Vagina (tissue), 2 donors: ENCODE results near the gene HSPB6.

Experiments used
- POLR2A ChIP-seq, 2 donors: fragments of 450-650 bp; IDR thresholded peaks; one replicate each; pipeline ENCODE4 v1.6.1; 2017; ENCODE audit warnings: antibody characterized with exemption in 2 of 2, mild to moderate bottlenecking in 2 of 2, moderate library complexity in 2 of 2
- POLR2AphosphoS5 ChIP-seq, 2 donors: sonication (generic); formaldehyde crosslinking; IDR thresholded peaks; one replicate each; pipeline ENCODE4 v1.9.0; 2017; ENCODE audit warnings: antibody characterized with exemption in 2 of 2, mild to moderate bottlenecking in 2 of 2, low read depth in 1 of 2; ENCODE audit not compliant: insufficient read depth in 1 of 2
- TF ChIP-seq, protein P1 (sequence below), 3 experiments: fragments of 450-650 bp in 2 of 3; fragments of 200-600 bp in 1 of 3; sonication (generic) in 1 of 3; IDR thresholded peaks; one replicate each; pipeline ENCODE4 v1.5.1; 2017 to 2019; ENCODE audit warnings: antibody characterized with exemption in 3 of 3, mild to moderate bottlenecking in 2 of 3, moderate library complexity in 2 of 3

DNA sequence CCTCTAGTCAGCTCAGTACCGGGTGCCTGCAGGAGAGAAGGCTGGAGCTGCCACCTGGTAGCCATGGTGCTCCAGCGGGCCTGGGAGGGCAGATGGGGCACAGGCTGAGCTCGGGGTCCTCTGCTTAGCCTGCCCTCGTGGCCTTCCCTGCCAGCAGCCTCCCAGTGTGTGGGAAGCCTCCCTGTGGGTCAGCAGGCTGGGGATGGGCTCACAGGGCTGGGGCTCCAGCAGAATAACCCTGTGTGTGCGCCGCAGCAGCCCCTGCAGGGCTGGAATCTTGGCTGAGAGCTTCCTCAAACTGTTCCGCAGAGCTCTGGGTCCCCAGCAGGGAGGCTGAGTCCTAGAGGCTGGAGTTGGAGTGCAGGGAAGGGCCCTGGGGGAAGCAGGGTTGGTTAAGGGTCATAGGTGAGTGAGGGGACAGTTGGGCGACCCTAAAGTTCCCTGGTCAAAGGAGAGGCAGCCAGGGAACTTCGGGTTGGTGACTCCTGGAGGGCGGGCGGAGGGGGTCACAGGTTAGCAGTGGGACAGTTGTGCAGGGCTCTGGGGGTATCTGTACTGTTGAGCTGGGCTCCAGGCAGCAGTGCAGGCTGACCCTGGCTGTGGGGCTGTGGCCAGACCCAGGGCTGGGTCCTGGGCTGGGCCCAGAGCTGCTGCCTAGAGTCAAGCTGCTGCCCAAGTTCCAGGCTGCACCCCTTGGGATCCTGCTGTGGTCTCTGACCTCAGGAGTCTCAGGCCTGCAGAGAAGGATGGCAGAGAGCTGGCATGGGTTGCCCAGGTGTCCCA is 32.6 kb upstream of the HSPB6 start:
- TF ChIP-seq, protein P1, sequence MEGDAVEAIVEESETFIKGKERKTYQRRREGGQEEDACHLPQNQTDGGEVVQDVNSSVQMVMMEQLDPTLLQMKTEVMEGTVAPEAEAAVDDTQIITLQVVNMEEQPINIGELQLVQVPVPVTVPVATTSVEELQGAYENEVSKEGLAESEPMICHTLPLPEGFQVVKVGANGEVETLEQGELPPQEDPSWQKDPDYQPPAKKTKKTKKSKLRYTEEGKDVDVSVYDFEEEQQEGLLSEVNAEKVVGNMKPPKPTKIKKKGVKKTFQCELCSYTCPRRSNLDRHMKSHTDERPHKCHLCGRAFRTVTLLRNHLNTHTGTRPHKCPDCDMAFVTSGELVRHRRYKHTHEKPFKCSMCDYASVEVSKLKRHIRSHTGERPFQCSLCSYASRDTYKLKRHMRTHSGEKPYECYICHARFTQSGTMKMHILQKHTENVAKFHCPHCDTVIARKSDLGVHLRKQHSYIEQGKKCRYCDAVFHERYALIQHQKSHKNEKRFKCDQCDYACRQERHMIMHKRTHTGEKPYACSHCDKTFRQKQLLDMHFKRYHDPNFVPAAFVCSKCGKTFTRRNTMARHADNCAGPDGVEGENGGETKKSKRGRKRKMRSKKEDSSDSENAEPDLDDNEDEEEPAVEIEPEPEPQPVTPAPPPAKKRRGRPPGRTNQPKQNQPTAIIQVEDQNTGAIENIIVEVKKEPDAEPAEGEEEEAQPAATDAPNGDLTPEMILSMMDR (IDR thresholded peaks at IDR 0.05) = no peak
- TF ChIP-seq POLR2AphosphoS5 (IDR thresholded peaks at IDR 0.05; ENCODE audit: insufficient read depth in 1 of 2, low read depth in 1 of 2) (no peak), POLR2A (IDR thresholded peaks at IDR 0.05) (no peak)
